ENCODE results near the gene NANS.

GRCh38 chr9:98092613-98092931, 36.0 kb downstream of the NANS start:
- no peak for TF ChIP-seq CTCF (IDR thresholded peaks at IDR 0.05; ENCODE audit: low read depth, low read length)
- TF ChIP-seq MYC (IDR thresholded peaks at IDR 0.05; ENCODE audit: low read depth, low read length): no peak

All from NB4 (cell line).